ENCODE data around the gene BCL11B. TPM values are rescaled to one million over a fixed set of nuclear protein-coding genes. Genes with fewer than 3 reads are reported as not detected.

BCL11B gene
- total and polyA plus RNA-seq, 9 of the 15 experiments (the other 6 are each of a cell fraction or from before 2014, with no cell fraction given), result 0.09 TPM; not detected in 8

- Histone ChIP-seq H3K4me3 (no peak overlapping the region), H3K27ac (ENCODE audit: extremely low read depth, low read depth, low read length) (no peak overlapping the region), H4K20me1 (replicated peaks; ENCODE audit: control insufficient read depth, insufficient read depth, low read length) (no peaks in the 10 kb centered on the region), H3K4me1 (replicated peaks in 1 of 2; ENCODE audit: control insufficient read depth in 2 of 2, insufficient read depth in 2 of 2, low read length in 2 of 2) (peaks cover 0 to 12% of the 10 kb centered on the region in 2 experiments; a peak in 2 of 5 replicates), H2AFZ (ENCODE audit: low read depth, low read length) (no peak overlapping the region), H3K79me2 (ENCODE audit: control insufficient read depth, insufficient read depth, low read length) (no peaks in the 10 kb centered on the region), H3K27me3 (ENCODE audit: control insufficient read depth in 2 of 2, insufficient read depth in 2 of 2, low read length in 2 of 2) (peaks cover 0 to 13% of the 10 kb centered on the region in 2 experiments; a peak in 3 of 5 replicates), H3K9me1 (ENCODE audit: control insufficient read depth, insufficient read depth, low read length) (no peaks in the 10 kb centered on the region), H3K4me2 (ENCODE audit: insufficient read depth, low read length) (no peak overlapping the region), H3K36me3 (ENCODE audit: control insufficient read depth, insufficient read depth, low read length) (no peaks in the 10 kb centered on the region), H3K9me3 (replicated peaks; ENCODE audit: control insufficient read depth, insufficient read depth, low read depth, low read length) (no peaks in the 10 kb centered on the region), H3K9ac (ENCODE audit: insufficient read depth in 1 of 2, low read depth in 2 of 2, low read length in 2 of 2) (no peak overlapping the region)
- CTCF ChIA-PET (ENCODE audit: low intra/inter-chr PET ratio), result no interaction called here
- intact Hi-C loops (cut with micrococcal nuclease) (no loop called here), in situ Hi-C loops (cut with MboI) (no loop called here)
- FAIRE-seq (no peak), ATAC-seq (no peak), DNase-seq (ENCODE audit: extremely low read depth in 1 of 4, low spot score in 3 of 4) (no peak)
- WGBS (ENCODE audit: insufficient coverage, low coverage, missing lambda C conversion rate), result 7% methylated on average over 13 of the region's 13 CpGs
- no TSS peak for BruUV-seq (replicated peaks)
- POLR2A ChIA-PET, result no interaction called here
- TF ChIP-seq THRB (CRISPR knock-in tag; conservative IDR thresholded peaks at IDR 0.05), result no peak
- TF ChIP-seq IRF2 (CRISPR knock-in tag; IDR thresholded peaks at IDR 0.05), result no peak
- no peak for TF ChIP-seq LARP7 (IDR thresholded peaks at IDR 0.05)
- no peak for TF ChIP-seq E2F6 (IDR thresholded peaks at IDR 0.05; ENCODE audit: borderline replicate concordance in 1 of 2, extremely low read depth in 1 of 2, insufficient read depth in 1 of 2, insufficient read length in 1 of 2, low read depth in 1 of 2, low read length in 1 of 2, poor library complexity in 1 of 2, severe bottlenecking in 1 of 2)
- TF ChIP-seq RBM25 (IDR thresholded peaks at IDR 0.05; ENCODE audit: low read depth, low read length, severe bottlenecking), result no peak
- TF ChIP-seq PHTF2 (CRISPR knock-in tag; IDR thresholded peaks at IDR 0.05), result no peak
- TF ChIP-seq CEBPB (tag; IDR thresholded peaks at IDR 0.05), result no peak
- no peak for TF ChIP-seq TBL1XR1 (IDR thresholded peaks at IDR 0.05; ENCODE audit: low read length in 2 of 2)
- no peak for TF ChIP-seq TAF15 (IDR thresholded peaks at IDR 0.05; ENCODE audit: low read depth, low read length)
- TF ChIP-seq GABPB2 (CRISPR knock-in tag; conservative IDR thresholded peaks at IDR 0.05), result no peak
- TF ChIP-seq RREB1 (CRISPR knock-in tag; IDR thresholded peaks at IDR 0.05), result no peak
- TF ChIP-seq HLTF (IDR thresholded peaks at IDR 0.05), result no peak
- no peak for TF ChIP-seq HMG20A (CRISPR knock-in tag; conservative IDR thresholded peaks at IDR 0.05)
- TF ChIP-seq U2AF2 (optimal IDR thresholded peaks at IDR 0.05; ENCODE audit: low read depth, low read length), result no peak
These were observed 46.3 kb upstream of the BCL11B start for GRCh38 chr14:99318091-99318958.
